ENCODE results near the gene MFF.
A peak's percentile ranks its signal among the peaks of the same experiment; 100 is the strongest.

The MFF gene, protein sequence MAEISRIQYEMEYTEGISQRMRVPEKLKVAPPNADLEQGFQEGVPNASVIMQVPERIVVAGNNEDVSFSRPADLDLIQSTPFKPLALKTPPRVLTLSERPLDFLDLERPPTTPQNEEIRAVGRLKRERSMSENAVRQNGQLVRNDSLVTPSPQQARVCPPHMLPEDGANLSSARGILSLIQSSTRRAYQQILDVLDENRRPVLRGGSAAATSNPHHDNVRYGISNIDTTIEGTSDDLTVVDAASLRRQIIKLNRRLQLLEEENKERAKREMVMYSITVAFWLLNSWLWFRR

GRCh38 chr2:227324995-227325838, at the start of gene MFF:
Gene MFF, plus strand, starts transcription at chr2:227325251. Its CDS starts 5,415 bp downstream, at chr2:227330666.
- peak; percentile 88 to 93 (median 92) for DNase-seq (ENCODE audit: low read depth in 3 of 3)

DNA sequence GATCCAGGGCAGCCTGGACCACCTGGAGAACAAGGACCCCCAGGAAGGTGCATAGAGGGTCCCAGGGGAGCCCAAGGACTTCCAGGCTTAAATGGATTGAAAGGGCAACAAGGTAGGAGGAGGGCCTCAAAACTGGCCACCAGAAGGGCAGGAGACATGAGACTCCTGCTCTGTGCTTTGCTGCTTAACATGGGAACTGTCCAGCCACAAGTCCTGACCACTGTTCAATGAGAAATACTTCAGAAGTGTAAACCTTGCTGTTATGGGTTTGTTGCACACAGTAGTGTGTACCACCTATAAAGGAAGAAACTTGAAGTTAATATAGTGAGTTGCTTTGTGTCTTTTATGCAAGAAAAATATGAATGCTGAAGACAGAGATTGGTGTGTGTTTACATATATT, 44.2 kb upstream of the MFF start:
- DNase-seq (ENCODE audit: low read depth in 3 of 3) = no peak

GRCh38 chr2:227285741-227286236, 39.3 kb upstream of the MFF start:
- DNase-seq (ENCODE audit: low read depth in 3 of 3) = no peak

GRCh38 chr2:227287771-227288170, 37.3 kb upstream of the MFF start:
- DNase-seq (ENCODE audit: low read depth in 3 of 3) = no peak

- DNase-seq (ENCODE audit: low read depth in 3 of 3) = no peak
Measured at GRCh38 chr2:227292314-227292713, 32.7 kb upstream of the MFF start.

GRCh38 chr2:227293531-227293930, 31.5 kb upstream of the MFF start:
- no peak for DNase-seq (ENCODE audit: low read depth in 3 of 3)

- no peak for DNase-seq (ENCODE audit: low read depth in 3 of 3)
Measured at GRCh38 chr2:227295806-227296205, 29.2 kb upstream of the MFF start.

DNA sequence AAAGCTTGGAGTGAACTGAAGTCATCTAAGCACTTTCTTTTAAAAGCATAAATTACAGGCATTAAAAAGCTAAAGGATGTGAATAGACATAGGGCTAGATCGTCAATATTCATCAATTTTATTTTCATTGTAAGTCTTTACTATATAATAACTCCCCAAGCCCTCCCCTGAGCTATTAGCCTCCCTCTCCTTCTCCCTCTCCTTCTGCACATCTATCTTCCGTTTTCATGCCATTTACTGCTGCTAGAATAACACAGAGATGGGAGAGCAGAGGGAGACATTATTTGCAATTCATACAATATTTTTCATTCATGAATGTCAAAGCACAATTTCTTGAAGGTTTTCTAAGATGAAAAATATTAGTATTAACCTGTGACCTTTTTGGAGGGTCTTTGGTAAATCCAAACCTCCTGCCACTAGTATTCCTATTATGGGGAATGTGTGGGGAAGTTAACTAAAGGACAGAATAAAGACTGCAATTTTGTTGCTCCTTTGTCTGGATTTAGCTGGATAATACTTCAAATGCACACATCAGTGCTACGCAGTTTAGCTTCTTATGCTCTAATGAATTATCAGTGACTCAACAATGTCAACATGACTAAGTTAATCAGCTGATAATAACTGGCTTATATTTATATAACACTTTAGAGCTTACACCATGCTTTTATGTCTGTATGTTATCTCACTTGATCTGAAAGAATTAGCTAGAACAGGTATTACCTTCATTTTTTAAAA, 28.2 kb upstream of the MFF start:
- no peak for DNase-seq (ENCODE audit: low read depth in 3 of 3)

DNA sequence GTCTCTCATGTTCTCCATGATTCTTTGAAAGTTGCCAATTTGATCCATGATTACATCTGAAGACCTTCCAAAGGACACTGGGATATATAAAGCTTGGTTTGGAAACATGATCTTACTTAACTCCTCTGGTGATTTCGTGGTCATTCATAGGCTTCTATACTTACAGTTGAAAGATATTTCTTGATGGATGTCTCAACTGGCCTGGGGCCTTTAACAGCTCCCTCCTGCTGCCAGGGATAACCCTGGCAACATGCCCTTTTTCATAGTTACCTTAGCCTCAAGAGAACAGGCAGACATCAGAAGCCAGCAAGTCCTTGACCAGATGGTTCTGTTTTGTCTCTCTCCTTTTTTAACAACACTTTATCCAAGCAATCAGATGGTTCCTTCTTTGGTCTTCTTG, 23.5 kb upstream of the MFF start:
- no peak for DNase-seq (ENCODE audit: low read depth in 3 of 3)

GRCh38 chr2:227308784-227309183, 16.3 kb upstream of the MFF start:
- no peak for DNase-seq (ENCODE audit: low read depth in 3 of 3)

GRCh38 chr2:227310756-227311110, 14.3 kb upstream of the MFF start:
- DNase-seq (ENCODE audit: low read depth in 3 of 3) = no peak

GRCh38 chr2:227311861-227312506, 13.1 kb upstream of the MFF start:
- DNase-seq (ENCODE audit: low read depth in 3 of 3) = no peak

GRCh38 chr2:227312579-227312978, 12.5 kb upstream of the MFF start:
- no peak for DNase-seq (ENCODE audit: low read depth in 3 of 3)

GRCh38 chr2:227313310-227313709, 11.7 kb upstream of the MFF start:
- DNase-seq (ENCODE audit: low read depth in 3 of 3) = no peak

GRCh38 chr2:227317834-227318233, 7.2 kb upstream of the MFF start:
- no peak for DNase-seq (ENCODE audit: low read depth in 3 of 3)

DNA sequence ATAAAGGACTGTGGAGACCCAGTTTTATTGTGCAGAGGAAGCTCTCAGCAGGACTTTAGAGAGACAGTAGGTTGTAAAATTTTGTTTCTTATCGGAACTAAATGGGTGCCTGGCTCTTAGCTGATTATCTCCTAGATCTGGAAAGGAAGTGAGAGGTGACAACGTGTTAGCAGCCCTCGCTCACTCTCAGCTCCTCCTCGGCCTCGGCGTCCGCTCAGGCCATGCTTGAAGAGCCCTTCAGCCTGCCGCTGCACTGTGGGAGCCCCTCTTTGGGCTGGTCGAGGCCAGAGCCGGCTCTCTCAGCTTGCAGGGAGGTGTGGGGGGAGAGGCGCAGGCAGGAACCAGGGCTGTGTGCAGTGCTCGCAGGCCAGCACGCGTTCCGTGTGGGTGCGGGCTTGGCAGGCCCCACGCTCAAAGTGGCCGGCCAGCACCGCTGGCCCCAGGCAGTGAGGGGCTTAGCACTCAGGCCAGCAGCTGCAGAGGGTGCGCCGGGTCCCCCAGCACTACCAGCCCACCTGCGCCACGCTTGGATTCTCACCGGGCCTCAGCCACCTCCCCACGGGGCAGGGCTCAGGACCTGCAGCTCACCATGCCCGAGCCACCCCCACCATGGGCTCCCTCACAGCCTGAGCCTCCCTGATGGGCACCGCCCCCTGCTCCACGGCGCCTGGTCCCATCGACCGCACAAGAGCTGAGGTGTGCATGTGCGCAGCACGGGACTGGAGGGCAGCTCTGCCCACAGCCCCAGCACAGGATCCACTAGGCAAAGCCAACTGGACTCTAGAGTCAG, 4.6 kb upstream of the MFF start:
- DNase-seq (ENCODE audit: low read depth in 3 of 3) = no peak

GRCh38 chr2:227322530-227323205, 2.4 kb upstream of the MFF start:
- DNase-seq (ENCODE audit: low read depth in 3 of 3) = no peak

- DNase-seq (ENCODE audit: low read depth in 3 of 3) = no peak
Measured at GRCh38 chr2:227323818-227324217, 1.2 kb upstream of the MFF start.

DNA sequence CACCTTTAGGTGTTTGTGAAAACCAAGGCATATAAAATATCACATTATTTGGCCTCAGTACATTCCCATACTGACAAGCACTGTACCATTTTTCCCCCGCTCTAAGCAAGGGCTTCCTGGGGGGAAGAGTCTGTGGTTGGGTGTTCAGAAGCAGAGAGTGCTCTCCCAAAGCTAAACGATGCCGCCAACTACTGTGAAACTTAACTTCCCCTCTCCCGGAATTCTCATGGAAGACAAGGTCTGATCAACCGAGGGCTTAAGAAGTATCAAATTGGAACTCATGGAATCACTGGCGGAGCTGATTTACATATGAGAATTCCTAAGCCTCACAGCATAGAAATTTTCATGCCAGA, 433 bp upstream of the MFF start:
- DNase-seq (ENCODE audit: low read depth in 3 of 3) = no peak

DNA sequence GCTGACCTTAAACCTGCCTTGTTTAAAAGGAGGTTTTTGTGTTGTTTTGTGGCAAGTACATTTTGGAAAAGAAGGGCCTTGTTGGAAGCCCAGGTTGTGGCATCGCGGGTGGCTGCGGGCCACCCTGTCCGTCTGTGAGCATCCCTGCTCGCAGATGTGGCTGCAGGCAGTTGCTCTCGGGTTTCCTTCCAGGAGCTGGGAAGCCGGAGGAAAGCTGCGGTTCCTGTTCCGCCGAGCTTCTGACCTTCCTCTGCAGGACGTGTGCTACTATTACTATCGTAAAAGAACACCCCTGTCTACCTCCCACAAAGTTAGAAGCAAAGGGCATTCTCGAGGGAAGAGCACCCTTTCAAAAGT, 766 bp downstream of the MFF start:
- no peak for DNase-seq (ENCODE audit: low read depth in 3 of 3)

DNA sequence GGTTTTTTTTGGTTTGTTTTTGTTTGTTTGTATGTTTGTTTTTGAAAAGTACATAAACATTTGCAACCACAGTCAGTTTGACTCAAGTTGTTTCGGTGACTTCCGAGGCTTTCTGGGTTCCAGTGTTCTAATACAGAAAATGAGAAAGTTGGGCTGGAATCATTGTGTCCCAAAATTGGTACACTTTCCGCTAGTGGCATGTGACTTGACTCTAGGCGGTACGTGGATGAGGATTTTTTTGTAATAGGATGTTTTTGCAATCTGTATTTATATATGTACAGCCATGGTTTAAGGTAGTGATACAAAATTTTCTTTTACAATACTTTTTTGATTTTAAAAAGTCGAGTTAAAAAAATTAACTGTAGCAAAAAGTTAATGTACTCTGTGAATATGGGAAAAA, 1.7 kb downstream of the MFF start:
- no peak for DNase-seq (ENCODE audit: low read depth in 3 of 3)
